GM15510 (cell line): Measurements from ENCODE around the gene ACRBP.

Source experiments
- POLR2A ChIP-seq: IDR thresholded peaks from 3 replicates; pipeline ENCODE4 v1.6.1; 2011; ENCODE audit warnings: borderline replicate concordance; ENCODE audit not compliant: insufficient read length; ENCODE audit errors: extremely low read depth

ACRBP gene

DNA sequence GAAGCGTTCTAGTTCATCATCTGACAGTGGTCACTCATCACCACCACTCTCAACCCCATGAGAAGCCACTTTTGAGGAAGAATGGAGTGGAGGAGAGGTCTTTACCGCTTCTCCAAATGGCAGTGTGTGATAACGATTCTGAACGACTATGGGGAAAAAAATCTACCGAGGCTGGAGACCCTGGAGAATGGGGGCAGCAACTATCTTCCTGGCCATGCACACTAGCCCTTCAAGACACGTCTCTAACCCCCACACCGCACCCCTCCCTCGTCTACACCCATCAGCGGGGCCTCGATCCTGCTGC lies 15.3 kb upstream of the ACRBP start:
- TF ChIP-seq POLR2A, result no peak

DNA sequence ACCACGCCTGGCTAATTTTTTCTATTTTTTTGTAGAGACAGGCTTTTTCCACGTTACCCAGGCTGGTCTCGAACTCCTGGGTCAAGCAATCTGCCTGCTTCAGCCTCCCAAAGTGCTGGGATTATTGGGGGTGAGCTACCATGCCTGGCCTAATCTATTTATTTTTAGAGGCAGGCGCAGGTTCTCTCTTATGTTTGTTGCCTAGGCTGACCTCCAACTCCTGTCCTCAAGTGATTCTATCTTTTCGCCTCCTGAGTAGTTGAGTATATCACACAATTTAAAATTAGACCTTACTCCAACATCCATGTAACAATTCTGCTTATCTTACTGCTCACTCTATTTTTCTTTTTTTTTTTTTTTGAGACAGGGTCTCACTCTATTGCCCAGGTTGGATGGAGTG lies 6.8 kb upstream of the ACRBP start:
- TF ChIP-seq POLR2A, result no peak

DNA sequence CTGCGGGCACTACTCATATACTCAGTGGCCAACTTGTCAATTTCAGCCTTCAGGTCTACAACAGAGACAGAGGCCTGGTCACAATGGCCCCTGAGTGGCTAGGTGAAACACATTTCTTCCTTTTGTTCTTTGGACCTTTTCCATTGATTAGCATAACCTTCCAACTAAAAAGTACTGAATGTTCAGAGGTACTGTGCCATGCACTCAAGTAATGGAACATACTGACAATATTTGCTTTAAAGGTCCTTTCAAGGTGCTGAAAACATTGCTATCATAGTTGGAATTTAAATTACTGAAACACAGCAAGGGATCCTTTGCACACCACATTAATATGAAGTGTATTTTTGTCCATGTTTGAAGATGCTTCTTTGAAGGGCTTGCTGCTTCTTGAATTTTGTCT lies 6.1 kb upstream of the ACRBP start:
- no peak for TF ChIP-seq POLR2A

DNA sequence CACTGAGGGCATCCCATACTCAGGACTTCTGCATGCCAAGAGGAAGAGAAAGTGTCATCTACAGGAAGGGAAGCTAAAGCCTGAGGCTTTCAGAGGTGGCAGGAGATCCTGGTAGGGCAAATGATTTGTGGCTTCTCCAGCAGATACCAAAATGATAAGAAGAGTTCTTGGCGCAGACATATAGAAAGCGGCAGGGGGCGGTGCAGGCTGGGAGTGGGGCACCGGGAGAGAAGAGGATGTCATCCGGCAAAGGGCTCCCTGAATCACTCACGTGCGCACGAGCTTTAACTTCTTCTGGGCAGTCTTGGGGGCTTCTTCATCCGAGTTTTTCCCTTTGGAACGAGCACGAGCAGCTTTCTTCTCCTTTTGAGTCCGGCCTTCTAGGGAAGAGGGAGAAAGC lies 5.2 kb upstream of the ACRBP start:
- no peak for TF ChIP-seq POLR2A

DNA sequence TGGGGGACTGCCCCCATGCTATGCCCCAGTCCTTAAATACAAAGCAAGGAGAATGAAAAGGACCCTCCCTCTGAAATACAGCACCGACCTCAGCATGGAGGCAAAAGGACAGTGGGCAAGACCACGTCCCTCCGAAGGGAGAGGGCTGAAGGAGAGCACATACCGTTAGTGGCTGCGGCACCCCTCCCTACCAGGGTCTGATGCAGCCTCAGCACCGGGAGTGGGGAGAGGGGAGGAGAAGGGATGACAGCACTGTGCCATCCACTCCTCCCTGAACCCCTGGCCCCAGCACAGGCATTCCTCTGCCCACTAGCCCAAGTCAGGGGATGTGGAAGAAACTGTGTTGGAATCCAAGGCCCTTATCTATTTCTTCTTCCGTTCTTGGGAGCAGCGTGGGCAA lies 3.6 kb upstream of the ACRBP start:
- no peak for TF ChIP-seq POLR2A

DNA sequence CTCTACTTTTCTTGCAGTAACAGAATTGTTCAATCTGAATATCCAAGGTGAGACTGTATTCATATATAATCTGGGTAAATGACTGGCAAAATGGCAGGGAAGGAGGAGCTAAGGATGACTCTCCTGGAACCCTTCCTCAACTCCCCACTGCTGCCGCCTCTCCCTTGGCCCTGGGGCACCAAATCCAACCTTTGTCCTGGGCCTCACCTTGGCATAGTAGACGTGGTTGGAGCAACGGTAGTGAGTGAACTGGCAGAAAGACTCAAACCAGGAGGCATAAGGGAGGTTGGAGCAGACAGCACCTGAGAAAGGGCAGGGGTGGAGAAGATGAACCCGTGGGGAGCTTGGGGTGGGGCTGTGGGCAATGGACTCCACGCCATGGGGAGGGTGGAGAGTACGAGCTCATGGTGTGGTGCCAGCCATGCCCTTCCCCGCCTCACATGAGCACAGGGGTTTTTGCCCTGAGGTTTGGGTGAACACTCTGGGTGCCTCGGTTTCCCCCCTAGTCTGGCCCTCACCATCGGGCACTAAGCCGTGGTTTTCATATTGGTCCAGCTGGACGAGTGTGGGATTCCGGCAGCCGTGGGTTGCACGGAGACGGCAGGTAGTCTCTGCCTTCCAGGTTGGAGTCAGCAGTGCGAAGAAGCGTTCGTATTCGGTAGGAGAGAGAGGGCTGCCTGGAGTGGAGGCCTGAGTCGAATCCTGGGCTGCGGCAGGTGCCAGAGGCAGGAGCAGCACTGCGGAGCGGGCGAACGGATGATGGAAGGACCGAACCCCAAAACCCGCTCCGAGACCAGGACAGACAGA lies 753 bp downstream of the ACRBP start:
- TF ChIP-seq POLR2A, result no peak

DNA sequence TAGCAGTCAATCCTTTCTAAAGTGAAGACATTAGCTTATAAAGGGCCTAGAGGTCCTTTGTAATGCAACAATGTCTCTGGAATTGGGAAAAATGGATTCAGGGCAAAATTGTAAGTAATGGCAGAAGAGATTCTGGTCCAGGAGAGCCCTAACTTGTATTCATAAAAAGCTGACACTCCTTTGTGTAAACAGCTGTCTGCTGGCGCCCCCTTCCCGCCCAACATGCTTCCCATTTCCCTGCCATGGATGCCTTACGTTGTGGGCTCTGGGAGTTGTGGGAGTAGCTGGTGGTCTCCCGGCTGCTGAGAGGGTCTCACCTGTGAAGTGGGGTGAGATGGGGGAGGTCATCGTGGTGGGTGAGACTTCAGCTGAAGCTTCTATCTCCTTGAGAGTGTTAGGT lies 2.3 kb downstream of the ACRBP start:
- TF ChIP-seq POLR2A, result no peak

DNA sequence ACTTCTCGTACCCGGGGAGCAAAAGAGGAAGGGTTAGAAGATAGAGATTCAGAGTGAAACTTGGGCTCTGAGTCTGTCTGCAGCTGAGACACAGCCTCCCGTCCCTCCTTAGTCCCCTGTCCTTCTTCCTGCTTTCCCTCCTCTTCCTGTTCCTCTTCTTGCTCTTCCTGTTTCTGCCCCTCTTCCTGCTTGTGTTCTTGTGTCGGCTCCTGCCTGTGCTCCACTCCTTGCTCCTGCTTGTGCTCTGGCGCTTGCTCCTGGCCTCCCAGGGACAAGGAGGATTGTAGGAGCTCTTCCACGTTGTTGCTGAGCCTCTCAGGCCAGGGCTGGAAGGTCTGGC lies 3.0 kb downstream of the ACRBP start:
- no peak for TF ChIP-seq POLR2A

DNA sequence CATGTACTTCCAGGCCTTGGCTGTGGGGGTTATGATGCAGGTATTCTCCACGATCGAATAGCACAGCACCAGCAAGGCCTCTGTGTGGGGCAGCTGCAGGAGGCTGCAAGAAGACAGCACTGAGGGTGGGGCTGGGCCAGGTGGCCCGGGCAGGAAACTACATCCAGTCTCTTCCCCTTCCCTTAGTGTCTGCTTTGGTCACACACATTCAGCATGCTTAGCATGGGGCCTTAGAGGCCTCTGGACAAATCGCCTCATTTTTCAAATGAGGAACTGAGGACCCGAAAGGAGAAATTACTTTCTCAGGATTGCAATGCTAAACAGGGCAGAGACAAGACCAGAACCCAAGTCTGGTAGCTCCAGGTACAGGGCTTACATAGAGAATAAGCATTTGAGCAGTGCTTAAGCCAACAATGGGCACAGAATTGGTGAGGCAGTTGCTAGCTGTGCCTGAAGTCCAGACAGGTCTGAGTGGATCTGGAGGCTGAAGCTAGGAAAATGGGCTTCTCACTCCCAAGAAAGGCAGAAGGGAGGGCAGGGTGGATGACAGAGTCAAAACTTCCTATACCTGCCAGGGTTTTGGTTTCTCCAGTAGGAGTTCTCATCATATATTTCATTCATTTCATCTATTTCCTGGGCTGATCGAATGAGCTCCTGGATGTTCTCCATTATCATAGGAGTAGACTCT lies 3.5 kb downstream of the ACRBP start:
- TF ChIP-seq POLR2A, result no peak

DNA sequence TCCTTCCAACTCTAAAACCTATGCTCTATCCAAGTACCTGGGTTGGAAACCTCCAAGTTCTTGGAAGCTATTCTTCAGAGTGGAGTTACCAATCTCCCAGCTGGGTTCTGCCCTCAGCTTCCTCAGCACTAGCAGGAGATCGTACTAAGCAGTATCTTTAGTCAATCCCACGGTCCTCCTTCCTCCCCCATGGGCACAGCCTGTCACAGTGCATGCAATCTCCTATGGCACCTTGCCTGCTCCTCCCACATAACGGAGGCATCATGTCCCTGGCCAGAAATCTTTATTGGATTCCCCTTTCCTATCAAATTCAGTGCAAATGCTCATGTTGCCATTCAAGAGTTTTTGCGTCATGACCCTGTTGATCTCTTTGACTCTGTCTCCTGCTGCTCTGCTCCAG lies 6.1 kb downstream of the ACRBP start:
- TF ChIP-seq POLR2A, result no peak

DNA sequence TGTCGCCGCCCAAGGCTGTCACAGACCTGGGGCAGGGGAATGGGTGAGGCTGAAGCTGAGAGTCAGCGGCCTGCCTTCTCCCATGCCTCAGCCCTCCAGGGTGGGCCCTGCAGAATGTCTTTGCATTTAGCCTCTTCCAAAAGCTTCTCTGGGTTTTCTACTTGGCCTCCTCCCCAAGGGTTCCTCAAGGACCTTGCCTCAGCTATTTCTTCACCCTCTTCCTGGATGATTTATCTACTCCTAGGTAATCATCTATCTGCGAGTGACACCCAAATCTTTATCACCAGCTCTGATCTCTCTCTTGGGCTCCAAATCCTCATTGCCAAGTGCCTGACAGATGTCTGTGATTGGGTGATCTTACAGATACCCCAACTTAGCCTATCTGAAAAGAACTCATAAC lies 6.7 kb downstream of the ACRBP start:
- no peak for TF ChIP-seq POLR2A

DNA sequence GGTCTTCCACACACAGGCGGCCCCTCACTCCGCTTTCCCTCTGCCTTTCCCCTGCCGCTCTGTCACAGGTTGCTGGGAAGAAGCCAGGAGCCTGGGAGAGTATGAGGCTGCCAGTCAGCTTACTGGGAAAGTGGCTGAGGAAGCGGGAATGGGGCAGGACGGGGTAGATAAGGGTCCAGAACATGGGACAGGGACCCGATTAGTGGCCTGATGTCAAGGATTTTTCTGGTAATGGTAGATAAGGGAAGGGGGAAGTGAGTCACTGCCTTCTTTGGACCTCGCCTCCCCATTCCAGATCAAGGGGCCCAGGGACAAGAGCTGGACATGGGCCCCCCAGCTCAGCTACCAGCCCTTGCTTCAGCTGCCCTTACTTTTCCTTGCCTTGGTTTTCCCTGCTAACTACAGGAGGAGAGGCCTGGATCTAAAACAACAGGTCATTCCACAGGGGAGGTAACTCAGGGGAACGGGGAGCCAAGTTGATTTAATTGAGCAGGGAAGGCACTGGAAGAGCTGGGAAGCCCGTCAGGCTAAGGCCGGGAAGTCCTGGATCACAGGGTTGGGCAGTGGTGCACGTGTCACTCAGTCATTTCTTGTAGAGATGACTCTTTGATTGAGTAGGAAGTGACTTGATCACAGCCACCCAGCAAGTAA lies 8.0 kb downstream of the ACRBP start:
- no peak for TF ChIP-seq POLR2A

DNA sequence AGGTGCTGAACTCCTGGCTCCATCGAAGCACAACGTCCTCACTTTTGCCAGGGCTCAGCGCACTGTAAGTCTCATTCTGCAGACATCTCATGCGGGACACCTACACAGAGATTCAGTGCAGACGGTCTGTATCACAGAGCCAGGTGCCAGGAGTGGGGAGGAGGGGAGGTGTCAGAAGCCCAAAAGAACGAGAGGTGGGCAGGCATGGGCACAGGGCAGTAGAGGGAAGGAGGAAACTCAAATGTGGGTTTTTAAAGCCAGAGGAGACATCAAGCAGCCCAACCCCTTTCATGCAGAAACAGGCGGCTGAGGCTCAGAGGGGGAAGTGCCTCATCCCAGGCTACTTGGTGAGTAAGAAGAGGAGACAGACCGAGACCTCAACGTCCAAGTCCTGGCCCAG lies 8.9 kb downstream of the ACRBP start:
- TF ChIP-seq POLR2A, result no peak

DNA sequence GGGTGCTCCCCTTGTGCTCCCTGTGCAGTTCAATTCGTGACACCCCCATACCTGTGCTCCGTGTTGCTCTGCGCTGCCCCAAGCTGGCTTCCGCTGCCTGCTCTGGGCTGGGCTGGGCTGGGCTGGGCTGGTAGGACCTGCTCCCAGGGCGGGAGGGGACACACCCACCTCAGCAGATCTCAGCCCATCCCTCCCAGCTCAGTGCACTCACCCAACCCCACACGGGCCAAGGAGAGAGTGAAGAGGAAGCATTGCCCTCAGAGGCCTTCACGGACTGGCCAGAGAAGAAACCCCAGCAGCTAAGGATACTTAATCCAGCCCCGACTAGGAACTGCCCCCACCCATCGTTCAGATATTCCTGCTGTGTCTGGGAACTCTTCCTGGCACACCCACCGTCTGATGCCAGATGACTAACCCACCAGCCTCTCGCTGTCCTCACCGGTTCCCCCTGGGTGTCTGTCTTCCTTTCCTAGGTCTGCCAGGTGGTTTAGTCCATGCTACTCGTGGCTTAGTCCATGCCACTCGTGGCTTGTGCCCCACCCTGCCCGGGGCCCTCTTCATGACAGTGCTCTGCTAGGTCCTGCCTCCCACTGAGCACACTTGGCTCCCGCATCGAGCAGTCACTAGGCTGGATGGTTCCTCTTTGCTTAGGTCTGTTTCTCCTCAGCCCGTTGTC lies 11.2 kb downstream of the ACRBP start, which contains the start of gene LPAR5:
Gene LPAR5, minus strand, starts transcription at position 104 of the 676 bp plus-strand sequence. CDS start 14,711 bp downstream, outside the sequence.
- peak; percentile 52 for TF ChIP-seq POLR2A

DNA sequence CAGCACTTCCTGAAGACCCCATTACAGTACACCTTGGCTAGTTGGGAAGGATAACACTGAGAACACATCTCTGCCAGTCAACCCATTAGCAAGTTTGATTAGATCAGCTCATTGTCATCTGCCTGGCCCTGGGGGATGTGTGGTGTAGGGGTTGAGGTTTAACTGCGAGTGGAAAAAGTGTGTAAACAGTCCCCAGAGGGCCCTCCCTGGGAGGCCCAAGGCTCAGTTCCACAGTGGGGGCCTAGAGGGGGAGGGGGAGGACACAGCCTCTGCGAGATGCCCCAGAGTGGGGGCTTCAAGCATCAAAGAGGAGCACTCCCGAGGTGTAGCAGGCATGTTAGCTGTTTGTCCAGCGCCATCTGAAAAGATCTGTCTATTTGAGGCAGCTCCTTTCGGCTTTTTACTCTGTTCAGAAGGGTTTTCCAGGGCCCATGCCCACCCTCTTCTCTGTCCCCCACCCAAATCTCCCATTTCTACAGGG lies 11.8 kb downstream of the ACRBP start:
- TF ChIP-seq POLR2A, result no peak
